Uterus (tissue), 4 donors: ENCODE measurements around the gene IL21R. TPM values are rescaled to one million over a fixed set of nuclear protein-coding genes. Genes with fewer than 3 reads are reported as not detected.

Experiments
- DNase-seq, 2 donors: peaks; one replicate each; pipeline ENCODE4 v3.0.0-alpha.2; 2019 to 2020
- H3K27ac ChIP-seq, 2 donors: fragments of 200-600 bp; sonication (generic); 1 replicate in 1 of 2; 2 replicates in 1 of 2; pipeline ENCODE4 v1.5.1; 2016 to 2018
- H3K27me3 ChIP-seq, 2 donors: fragments of 200-600 bp; sonication (generic); one replicate each; pipeline ENCODE4 v1.5.1; 2018 to 2019; ENCODE audit warnings: control low read depth in 1 of 2
- H3K36me3 ChIP-seq, 2 donors: fragments of 200-600 bp; sonication (generic); one replicate each; pipeline ENCODE4 v1.5.1; 2019; ENCODE audit warnings: control low read depth in 1 of 2
- H3K4me1 ChIP-seq, 2 donors: fragments of 200-600 bp; sonication (generic); one replicate each; pipeline ENCODE4 v1.5.1; 2018 to 2019; ENCODE audit warnings: control low read depth in 1 of 2
- H3K4me3 ChIP-seq, 2 donors: fragments of 200-600 bp; sonication (generic); 1 replicate in 1 of 2; 2 replicates in 1 of 2; pipeline ENCODE4 v1.5.1; 2018 to 2019; ENCODE audit warnings: mild to moderate bottlenecking in 1 of 2
- H3K9me3 ChIP-seq, 2 donors: fragments of 200-600 bp; sonication (generic); one replicate each; pipeline ENCODE4 v1.5.1; 2019; ENCODE audit warnings: control low read depth in 1 of 2
- POLR2A ChIP-seq, 2 donors: fragments of 450-650 bp; IDR thresholded peaks; one replicate each; pipeline ENCODE4 v1.6.1; 2016; ENCODE audit warnings: antibody characterized with exemption in 2 of 2, mild to moderate bottlenecking in 1 of 2, moderate library complexity in 1 of 2
- intact Hi-C: fragments of 100-400 bp; cut with DNase I; formaldehyde crosslinking; loops from one replicate; pipeline ENCODE4 v1.15.1; 2023; ENCODE audit warnings: low total_unique reads
- total RNA-seq, 4 donors: library from RNA; depleted of rRNA in 3 of 4; stranded (reverse); fragments of >200 nt in 3 of 4; gene quantifications; one replicate each; pipeline versions ENCODE4 v1.1.0 to v1.2.4, GENCODE V29; 2014 to 2023
- TF ChIP-seq, protein P1 (sequence below), 4 experiments: fragments of 200-600 bp in 2 of 4; fragments of 450-650 bp in 2 of 4; sonication (generic) in 2 of 4; IDR thresholded peaks; one replicate each; pipeline ENCODE4 v1.5.1; 2016 to 2019; ENCODE audit warnings: antibody characterized with exemption in 4 of 4, mild to moderate bottlenecking in 2 of 4, moderate library complexity in 1 of 4
- donor health status: DM: yes; HTN: yes; CAD: no.

Gene IL21R
- total RNA-seq, 4 donors from 2014 or later, result 0.21 to 0.46 TPM; not detected in 2

DNA sequence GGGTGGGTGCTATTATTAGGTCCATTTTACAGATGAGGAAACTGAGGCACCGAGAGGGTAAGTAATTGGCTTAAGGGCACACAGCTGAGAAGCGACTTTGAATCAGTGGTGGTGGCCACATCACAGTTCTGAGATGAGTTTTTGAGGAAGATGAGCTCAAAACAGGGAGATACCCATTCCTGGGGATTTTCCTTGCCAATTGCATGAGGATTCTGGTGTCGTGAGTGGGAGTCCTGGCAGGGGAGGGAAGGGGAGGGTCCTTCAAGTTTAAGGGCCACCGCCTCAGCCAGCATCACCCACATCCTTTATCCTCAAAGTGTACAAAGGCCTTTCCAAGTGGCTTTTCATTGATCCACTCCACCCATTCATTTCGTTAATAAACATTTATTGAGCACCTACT is 45.3 kb downstream of the IL21R start:
- Histone ChIP-seq H3K4me3 (no peak overlapping the region), H3K27ac (no peak overlapping the region), H3K4me1 (no peaks in the 10 kb centered on the region), H3K9me3 (peaks cover 0 to 10% of the 10 kb centered on the region in 2 donors), H3K27me3 (peaks cover 0 to 6% of the 10 kb centered on the region in 2 donors), H3K36me3 (no peaks in the 10 kb centered on the region)
- DNase-seq, result no peak
- TF ChIP-seq, protein P1, sequence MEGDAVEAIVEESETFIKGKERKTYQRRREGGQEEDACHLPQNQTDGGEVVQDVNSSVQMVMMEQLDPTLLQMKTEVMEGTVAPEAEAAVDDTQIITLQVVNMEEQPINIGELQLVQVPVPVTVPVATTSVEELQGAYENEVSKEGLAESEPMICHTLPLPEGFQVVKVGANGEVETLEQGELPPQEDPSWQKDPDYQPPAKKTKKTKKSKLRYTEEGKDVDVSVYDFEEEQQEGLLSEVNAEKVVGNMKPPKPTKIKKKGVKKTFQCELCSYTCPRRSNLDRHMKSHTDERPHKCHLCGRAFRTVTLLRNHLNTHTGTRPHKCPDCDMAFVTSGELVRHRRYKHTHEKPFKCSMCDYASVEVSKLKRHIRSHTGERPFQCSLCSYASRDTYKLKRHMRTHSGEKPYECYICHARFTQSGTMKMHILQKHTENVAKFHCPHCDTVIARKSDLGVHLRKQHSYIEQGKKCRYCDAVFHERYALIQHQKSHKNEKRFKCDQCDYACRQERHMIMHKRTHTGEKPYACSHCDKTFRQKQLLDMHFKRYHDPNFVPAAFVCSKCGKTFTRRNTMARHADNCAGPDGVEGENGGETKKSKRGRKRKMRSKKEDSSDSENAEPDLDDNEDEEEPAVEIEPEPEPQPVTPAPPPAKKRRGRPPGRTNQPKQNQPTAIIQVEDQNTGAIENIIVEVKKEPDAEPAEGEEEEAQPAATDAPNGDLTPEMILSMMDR (IDR thresholded peaks at IDR 0.05), result no peak
- TF ChIP-seq POLR2A (IDR thresholded peaks at IDR 0.05), result no peak
- intact Hi-C loops, result no loop called here

DNA sequence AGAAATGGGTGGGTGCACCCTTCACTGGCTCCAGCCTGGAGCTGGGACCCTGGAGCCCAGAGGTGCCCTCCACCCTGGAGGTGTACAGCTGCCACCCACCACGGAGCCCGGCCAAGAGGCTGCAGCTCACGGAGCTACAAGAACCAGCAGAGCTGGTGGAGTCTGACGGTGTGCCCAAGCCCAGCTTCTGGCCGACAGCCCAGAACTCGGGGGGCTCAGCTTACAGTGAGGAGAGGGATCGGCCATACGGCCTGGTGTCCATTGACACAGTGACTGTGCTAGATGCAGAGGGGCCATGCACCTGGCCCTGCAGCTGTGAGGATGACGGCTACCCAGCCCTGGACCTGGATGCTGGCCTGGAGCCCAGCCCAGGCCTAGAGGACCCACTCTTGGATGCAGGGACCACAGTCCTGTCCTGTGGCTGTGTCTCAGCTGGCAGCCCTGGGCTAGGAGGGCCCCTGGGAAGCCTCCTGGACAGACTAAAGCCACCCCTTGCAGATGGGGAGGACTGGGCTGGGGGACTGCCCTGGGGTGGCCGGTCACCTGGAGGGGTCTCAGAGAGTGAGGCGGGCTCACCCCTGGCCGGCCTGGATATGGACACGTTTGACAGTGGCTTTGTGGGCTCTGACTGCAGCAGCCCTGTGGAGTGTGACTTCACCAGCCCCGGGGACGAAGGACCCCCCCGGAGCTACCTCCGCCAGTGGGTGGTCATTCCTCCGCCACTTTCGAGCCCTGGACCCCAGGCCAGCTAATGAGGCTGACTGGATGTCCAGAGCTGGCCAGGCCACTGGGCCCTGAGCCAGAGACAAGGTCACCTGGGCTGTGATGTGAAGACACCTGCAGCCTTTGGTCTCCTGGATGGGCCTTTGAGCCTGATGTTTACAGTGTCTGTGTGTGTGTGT is 46.8 kb downstream of the IL21R start:
- Histone ChIP-seq H3K4me1 (no peaks in the 10 kb centered on the region), H3K9me3 (peaks cover 0 to 10% of the 10 kb centered on the region in 2 donors), H3K36me3 (no peaks in the 10 kb centered on the region), H3K4me3 (no peak overlapping the region), H3K27ac (no peak overlapping the region), H3K27me3 (peaks cover 0 to 6% of the 10 kb centered on the region in 2 donors)
- DNase-seq, result no peak
- intact Hi-C loops, result no loop called here
- TF ChIP-seq POLR2A (IDR thresholded peaks at IDR 0.05), result no peak
- TF ChIP-seq, protein P1 (IDR thresholded peaks at IDR 0.05), result no peak

DNA sequence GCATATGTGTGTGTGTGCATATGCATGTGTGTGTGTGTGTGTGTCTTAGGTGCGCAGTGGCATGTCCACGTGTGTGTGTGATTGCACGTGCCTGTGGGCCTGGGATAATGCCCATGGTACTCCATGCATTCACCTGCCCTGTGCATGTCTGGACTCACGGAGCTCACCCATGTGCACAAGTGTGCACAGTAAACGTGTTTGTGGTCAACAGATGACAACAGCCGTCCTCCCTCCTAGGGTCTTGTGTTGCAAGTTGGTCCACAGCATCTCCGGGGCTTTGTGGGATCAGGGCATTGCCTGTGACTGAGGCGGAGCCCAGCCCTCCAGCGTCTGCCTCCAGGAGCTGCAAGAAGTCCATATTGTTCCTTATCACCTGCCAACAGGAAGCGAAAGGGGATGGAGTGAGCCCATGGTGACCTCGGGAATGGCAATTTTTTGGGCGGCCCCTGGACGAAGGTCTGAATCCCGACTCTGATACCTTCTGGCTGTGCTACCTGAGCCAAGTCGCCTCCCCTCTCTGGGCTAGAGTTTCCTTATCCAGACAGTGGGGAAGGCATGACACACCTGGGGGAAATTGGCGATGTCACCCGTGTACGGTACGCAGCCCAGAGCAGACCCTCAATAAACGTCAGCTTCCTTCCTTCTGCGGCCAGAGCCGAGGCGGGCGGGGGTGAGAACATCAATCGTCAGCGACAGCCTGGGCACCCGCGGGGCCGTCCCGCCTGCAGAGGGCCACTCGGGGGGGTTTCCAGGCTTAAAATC is 47.6 kb downstream of the IL21R start:
- TF ChIP-seq, protein P1 (IDR thresholded peaks at IDR 0.05), result no peak
- TF ChIP-seq POLR2A (IDR thresholded peaks at IDR 0.05), result no peak
- no peak overlapping the region for H3K4me3 ChIP-seq
- intact Hi-C loops, result no loop called here
- peaks cover 0 to 6% of the 10 kb centered on the region in 2 donors for H3K27me3 ChIP-seq
- no peak overlapping the region for H3K27ac ChIP-seq
- DNase-seq, result no peak
- H3K4me1 ChIP-seq, result no peaks in the 10 kb centered on the region
- H3K9me3 ChIP-seq, result peaks cover 0 to 5% of the 10 kb centered on the region in 2 donors
- H3K36me3 ChIP-seq, result no peaks in the 10 kb centered on the region

DNA sequence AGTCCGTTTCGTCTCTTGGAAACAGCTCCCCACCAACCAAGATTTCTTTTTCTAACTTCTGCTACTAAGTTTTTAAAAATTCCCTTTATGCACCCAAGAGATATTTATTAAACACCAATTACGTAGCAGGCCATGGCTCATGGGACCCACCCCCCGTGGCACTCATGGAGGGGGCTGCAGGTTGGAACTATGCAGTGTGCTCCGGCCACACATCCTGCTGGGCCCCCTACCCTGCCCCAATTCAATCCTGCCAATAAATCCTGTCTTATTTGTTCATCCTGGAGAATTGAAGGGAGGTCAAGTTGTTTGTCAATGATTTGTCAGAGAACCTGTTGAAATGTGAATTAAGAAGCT is 48.2 kb downstream of the IL21R start:
- intact Hi-C loops, result no loop called here
- Histone ChIP-seq H3K36me3 (no peaks in the 10 kb centered on the region), H3K4me3 (no peak overlapping the region), H3K27ac (no peak overlapping the region), H3K4me1 (no peaks in the 10 kb centered on the region), H3K27me3 (peaks cover 0 to 6% of the 10 kb centered on the region in 2 donors), H3K9me3 (no peaks in the 10 kb centered on the region)
- DNase-seq, result no peak
- no peak for TF ChIP-seq POLR2A (IDR thresholded peaks at IDR 0.05)
- TF ChIP-seq, protein P1 (IDR thresholded peaks at IDR 0.05), result no peak
